Keratinocyte (primary cell): ENCODE measurements around the gene INPP5A. TPM values are rescaled to one million over a fixed set of nuclear protein-coding genes. Genes with fewer than 3 reads are reported as not detected.

Source experiments
- DNase-seq: peaks from one replicate; pipeline ENCODE4 v3.0.0-alpha.2; 2011; ENCODE audit warnings: low read depth, missing footprints, low spot score
- FAIRE-seq: peaks from 2 replicates; lab custom pipeline; 2011; peaks lifted over from hg19 to GRCh38; lab: Jason Lieb, UNC
- H2AFZ ChIP-seq: 2 replicates; pipeline ENCODE4 v1.6.0; 2012; ENCODE audit warnings: low read length, control low read depth, inconsistent platforms; ENCODE audit not compliant: control insufficient read depth
- H3K27ac ChIP-seq: 2 replicates; pipeline ENCODE4 v1.5.1; 2011; ENCODE audit warnings: low read length; ENCODE audit not compliant: control insufficient read depth, insufficient read depth
- H3K27me3 ChIP-seq: 3 replicates; pipeline ENCODE4 v1.6.0; 2011; ENCODE audit warnings: low read length; ENCODE audit not compliant: control insufficient read depth, insufficient read depth; ENCODE audit errors: extremely low read depth
- H3K36me3 ChIP-seq, 2 experiments: 2 replicates in 1 of 2; 3 replicates in 1 of 2; pipeline ENCODE4 v1.5.1; 2011; ENCODE audit warnings: low read length in 2 of 2, mild to moderate bottlenecking in 1 of 2; ENCODE audit not compliant: control insufficient read depth in 2 of 2, insufficient read depth in 2 of 2; ENCODE audit errors: extremely low read depth in 1 of 2
- H3K4me1 ChIP-seq: 3 replicates; pipeline ENCODE4 v1.5.1; 2011; ENCODE audit warnings: low read length; ENCODE audit not compliant: control insufficient read depth, insufficient read depth; ENCODE audit errors: extremely low read depth
- H3K4me2 ChIP-seq: 3 replicates; pipeline ENCODE4 v1.6.0; 2011; ENCODE audit warnings: low read depth, low read length; ENCODE audit not compliant: control insufficient read depth, insufficient read depth; ENCODE audit errors: extremely low read depth
- H3K4me3 ChIP-seq, 3 experiments: fragments of 200-600 bp in 1 of 3; sonication (generic) in 1 of 3; 2 replicates in 2 of 3; 3 replicates in 1 of 3; pipeline ENCODE4 v1.5.1; 2011 to 2016; ENCODE audit warnings: low read length in 3 of 3, mild to moderate bottlenecking in 3 of 3, control low read depth in 2 of 3, inconsistent platforms in 1 of 3, low read depth in 1 of 3, mixed read lengths in 1 of 3, mixed run types in 1 of 3, moderate library complexity in 1 of 3; ENCODE audit not compliant: control insufficient read depth in 2 of 3, insufficient read depth in 2 of 3; ENCODE audit errors: extremely low read depth in 1 of 3
- H3K79me2 ChIP-seq: 2 replicates; pipeline ENCODE4 v1.6.0; 2012; ENCODE audit warnings: low read length; ENCODE audit not compliant: control insufficient read depth, insufficient read depth
- H3K9ac ChIP-seq: 3 replicates; pipeline ENCODE4 v1.6.0; 2011; ENCODE audit warnings: low read length; ENCODE audit not compliant: control insufficient read depth, insufficient read depth; ENCODE audit errors: extremely low read depth
- H3K9me1 ChIP-seq: 3 replicates; pipeline ENCODE4 v1.6.0; 2011; ENCODE audit warnings: low read length; ENCODE audit not compliant: control insufficient read depth, insufficient read depth; ENCODE audit errors: extremely low read depth
- H3K9me3 ChIP-seq: 2 replicates; pipeline ENCODE4 v1.5.1; 2012; ENCODE audit warnings: low read depth, low read length; ENCODE audit not compliant: control insufficient read depth
- H4K20me1 ChIP-seq: 3 replicates; pipeline ENCODE4 v1.6.0; 2011; ENCODE audit warnings: low read length; ENCODE audit not compliant: control insufficient read depth, insufficient read depth; ENCODE audit errors: extremely low read depth
- CTCF ChIP-seq, 3 experiments: IDR thresholded peaks in 1 of 3; conservative IDR thresholded peaks in 1 of 3; optimal IDR thresholded peaks in 1 of 3; 2 replicates in 2 of 3; 3 replicates in 1 of 3; pipeline versions ENCODE3 to v1.5.1; 2011; ENCODE audit warnings: low read length in 3 of 3, mild to moderate bottlenecking in 3 of 3, moderate library complexity in 2 of 3, control low read depth in 1 of 3, inconsistent platforms in 1 of 3; ENCODE audit not compliant: insufficient read depth in 2 of 3; ENCODE audit errors: extremely low read depth in 1 of 3
- EZH2 ChIP-seq: IDR thresholded peaks from one replicate; pipeline ENCODE4 v1.6.1; 2012; ENCODE audit warnings: inconsistent platforms, mild to moderate bottlenecking, low read length, moderate library complexity
- dilution Hi-C: fragments of 300-500 bp; cut with MboI; formaldehyde crosslinking; loops from one replicate; pipeline ENCODE4 v1.7.0; 2020; ENCODE audit warnings: low sequenced_read_pairs; ENCODE audit not compliant: extremely low pct_ligation_motif_present
- polyA plus RNA-seq, 5 experiments: library from polyadenylated mRNA; depleted of rRNA in 3 of 5; stranded (reverse) in 3 of 5; stranded (forward) in 1 of 5; unstranded in 1 of 5; fragments of >200 nt; gene quantifications; 1 replicate in 1 of 5; 2 replicates in 3 of 5; 3 replicates in 1 of 5; pipeline versions ENCODE4 v1.2.1 to v1.2.3, GENCODE V29; 2011 to 2012; ENCODE audit warnings: missing spikeins in 2 of 5, low read depth in 1 of 5, low replicate concordance in 1 of 5

INPP5A gene
- polyA plus RNA-seq, 1 donor (not counting 4 experiments of a cell fraction or from before 2014, with no cell fraction given), result 11.2 TPM

DNA sequence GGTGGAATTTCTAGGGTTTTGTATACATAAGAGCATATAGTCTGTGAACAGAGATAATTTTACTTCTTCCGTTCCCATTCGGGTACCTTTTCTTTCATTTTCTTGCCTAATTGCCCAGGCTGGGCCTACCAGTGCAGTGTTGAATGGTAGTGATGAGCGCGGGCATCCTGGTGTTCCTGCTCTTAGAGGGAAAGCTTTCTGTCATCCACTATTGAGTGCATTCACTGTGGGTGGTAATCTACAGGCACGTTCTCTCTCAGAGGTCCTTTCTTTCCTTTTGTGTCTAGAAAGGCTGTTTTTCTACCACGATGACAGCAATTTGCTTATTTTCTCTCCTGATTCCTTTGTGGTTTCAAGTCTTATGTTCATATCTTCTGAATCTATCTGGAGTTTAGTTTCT lies 65.0 kb downstream of the INPP5A start:
- Histone ChIP-seq H3K9ac (no peak overlapping the region), H2AFZ (no peak overlapping the region), H3K27me3 (no peaks in the 10 kb centered on the region), H3K9me1 (no peaks in the 10 kb centered on the region), H3K4me3 (no peak overlapping the region), H3K4me1 (no peaks in the 10 kb centered on the region), H4K20me1 (peaks cover 3% of the 10 kb centered on the region), H3K4me2 (no peak overlapping the region), H3K36me3 (no peaks in the 10 kb centered on the region), H3K79me2 (peaks cover 4% of the 10 kb centered on the region), H3K27ac (no peak overlapping the region), H3K9me3 (peaks cover 5% of the 10 kb centered on the region)
- dilution Hi-C loops, result no loop called here
- TF ChIP-seq EZH2 (no peak), CTCF (optimal IDR thresholded peaks at IDR 0.05 in 1 of 3, IDR thresholded peaks at IDR 0.05 in 1 of 3, conservative IDR thresholded peaks at IDR 0.05 in 1 of 3; ENCODE audit: extremely low read depth in 1 of 3, insufficient read depth in 2 of 3, low read length in 3 of 3) (no peak)
- DNase-seq (no peak), FAIRE-seq (no peak)

- Histone ChIP-seq H3K9me3 (peaks cover 5% of the 10 kb centered on the region), H4K20me1 (no peaks in the 10 kb centered on the region), H3K36me3 (no peaks in the 10 kb centered on the region), H3K9ac (no peak overlapping the region), H3K4me3 (no peak overlapping the region), H3K27ac (no peak overlapping the region), H3K27me3 (no peaks in the 10 kb centered on the region), H3K79me2 (peaks cover 2% of the 10 kb centered on the region), H2AFZ (no peak overlapping the region), H3K4me1 (no peaks in the 10 kb centered on the region), H3K4me2 (no peak overlapping the region), H3K9me1 (no peaks in the 10 kb centered on the region)
- dilution Hi-C loops, result no loop called here
- no peak for TF ChIP-seq EZH2
- DNase-seq (no peak), FAIRE-seq (no peak)
Measured at GRCh38 chr10:132603851-132604533, 66.4 kb downstream of the INPP5A start.

- Histone ChIP-seq H3K36me3 (no peaks in the 10 kb centered on the region), H4K20me1 (no peaks in the 10 kb centered on the region), H3K27me3 (no peaks in the 10 kb centered on the region), H3K9me3 (peaks cover 5% of the 10 kb centered on the region), H3K9me1 (no peaks in the 10 kb centered on the region), H3K4me2 (no peak overlapping the region), H3K79me2 (peaks cover 2% of the 10 kb centered on the region), H3K9ac (no peak overlapping the region), H2AFZ (no peak overlapping the region), H3K4me1 (no peaks in the 10 kb centered on the region), H3K27ac (no peak overlapping the region), H3K4me3 (no peak overlapping the region)
- no peak for FAIRE-seq
- TF ChIP-seq CTCF (optimal IDR thresholded peaks at IDR 0.05 in 1 of 3, IDR thresholded peaks at IDR 0.05 in 1 of 3, conservative IDR thresholded peaks at IDR 0.05 in 1 of 3; ENCODE audit: extremely low read depth in 1 of 3, insufficient read depth in 2 of 3, low read length in 3 of 3) (no peak), EZH2 (no peak)
- DNase-seq, result no peak
- dilution Hi-C loops, result no loop called here
Measured at GRCh38 chr10:132604686-132605085, 67.1 kb downstream of the INPP5A start.
